K562 (cell line): ENCODE data around the gene C16orf95. TPM values are rescaled to one million over a fixed set of nuclear protein-coding genes. Genes with fewer than 3 reads are reported as not detected.

Source experiments
- ATAC-seq: fragments of 200-7000 bp; cut with Tn5 transposase; 3 replicates; pipeline ENCODE4 v1.9.1; 2020; ENCODE audit warnings: moderate library complexity
- BruUV-seq: library from RNA; stranded (reverse); fragments of 400-500 nt; replicated peaks from 2 replicates; lab custom pipeline; 2021; lab: Mats Ljungman, UMichigan
- CTCF ChIA-PET: fragments of 300-600 bp; formaldehyde crosslinking; extraction: SDS; loops from one replicate; lab custom pipeline; 2021; ENCODE audit warnings: low intra/inter-chr PET ratio; lab: Yijun Ruan, JAX
- POLR2A ChIA-PET: fragments of 300-600, 350-650 bp; sonication (Branson Sonifier 250); formaldehyde crosslinking; extraction: SDS; loops from one replicate; lab custom pipeline; 2021; ENCODE audit warnings: antibody characterized with exemption, inconsistent platforms; lab: Yijun Ruan, JAX
- DNase-seq, 4 experiments: peaks; one replicate each; pipeline versions ENCODE4 v3.0.0 to v3.0.0-alpha.2; 2011 to 2018; ENCODE audit warnings: low spot score in 3 of 4, mixed read lengths in 3 of 4; ENCODE audit errors: extremely low read depth in 1 of 4
- FAIRE-seq: peaks from 2 replicates; lab custom pipeline; 2011; peaks lifted over from hg19 to GRCh38; lab: Jason Lieb, UNC
- H2AFZ ChIP-seq: 2 replicates; pipeline ENCODE4 v1.6.0; 2011; ENCODE audit warnings: low read depth, low read length, control low read depth, inconsistent platforms
- H3K27ac ChIP-seq: fragments of 200-600 bp; 3 replicates; pipeline ENCODE4 v1.8.0; 2011; ENCODE audit warnings: low read depth, mild to moderate bottlenecking, control low read depth, inconsistent platforms, low read length, moderate library complexity, mixed read lengths; ENCODE audit errors: extremely low read depth
- H3K27me3 ChIP-seq, 2 experiments: fragments of 300-600 bp in 1 of 2; 2 replicates in 1 of 2; 3 replicates in 1 of 2; pipeline versions ENCODE4 v1.6.0 to v1.8.0; 2011; ENCODE audit warnings: inconsistent platforms in 2 of 2, low read length in 2 of 2, mild to moderate bottlenecking in 1 of 2, mixed read lengths in 1 of 2, moderate library complexity in 1 of 2; ENCODE audit not compliant: control insufficient read depth in 2 of 2, insufficient read depth in 2 of 2
- H3K36me3 ChIP-seq: fragments of 300-600 bp; 3 replicates; pipeline ENCODE4 v1.8.0; 2011; ENCODE audit warnings: mild to moderate bottlenecking, low read length, inconsistent platforms; ENCODE audit not compliant: control insufficient read depth, insufficient read depth
- H3K4me1 ChIP-seq, 2 experiments: fragments of 200-600 bp in 1 of 2; replicated peaks in 1 of 2; 2 replicates in 1 of 2; 3 replicates in 1 of 2; pipeline versions ENCODE4 v1.5.1 to v1.8.0; 2011; ENCODE audit warnings: inconsistent platforms in 2 of 2, low read length in 2 of 2, mild to moderate bottlenecking in 1 of 2, mixed read lengths in 1 of 2, moderate library complexity in 1 of 2; ENCODE audit not compliant: control insufficient read depth in 2 of 2, insufficient read depth in 2 of 2
- H3K4me2 ChIP-seq: 2 replicates; pipeline ENCODE4 v1.6.1; 2011; ENCODE audit warnings: low read length, control low read depth, inconsistent platforms, mixed read lengths; ENCODE audit not compliant: insufficient read depth
- H3K4me3 ChIP-seq: fragments of 200-600 bp; sonication (generic), shearing (Covaris generic); 2 replicates; pipeline ENCODE4 v1.5.1; 2016; ENCODE audit warnings: control low read depth, inconsistent platforms
- H3K79me2 ChIP-seq: fragments of 200-600 bp; 3 replicates; pipeline ENCODE4 v1.8.0; 2011; ENCODE audit warnings: low read length, inconsistent platforms; ENCODE audit not compliant: control insufficient read depth, insufficient read depth
- H3K9ac ChIP-seq, 2 experiments: 2 replicates each; pipeline versions ENCODE4 v1.6.0 to v1.6.1; 2011; ENCODE audit warnings: low read depth in 2 of 2, low read length in 2 of 2, control low read depth in 1 of 2, inconsistent platforms in 1 of 2, mild to moderate bottlenecking in 1 of 2, mixed read lengths in 1 of 2; ENCODE audit not compliant: insufficient read depth in 1 of 2
- H3K9me1 ChIP-seq: one replicate; pipeline ENCODE4 v1.6.0; 2011; ENCODE audit warnings: inconsistent platforms, mild to moderate bottlenecking, low read length, moderate library complexity; ENCODE audit not compliant: control insufficient read depth, insufficient read depth
- H3K9me3 ChIP-seq: replicated peaks from 2 replicates; pipeline ENCODE4 v1.5.1; 2011; ENCODE audit warnings: low read depth, low read length, inconsistent platforms; ENCODE audit not compliant: control insufficient read depth, insufficient read depth
- H4K20me1 ChIP-seq: replicated peaks from 2 replicates; pipeline ENCODE4 v1.6.1; 2011; ENCODE audit warnings: low read length, inconsistent platforms, mixed read lengths; ENCODE audit not compliant: control insufficient read depth, insufficient read depth
- NFE2 ChIP-seq: IDR thresholded peaks from 2 replicates; pipeline ENCODE4 v1.6.1; 2014; ENCODE audit warnings: antibody characterized with exemption, low read depth
- ZBTB5 ChIP-seq: fragments of 450-650 bp; IDR thresholded peaks from 2 replicates; pipeline ENCODE4 v1.6.1; 2017; ENCODE audit warnings: antibody characterized with exemption
- ZNF263 ChIP-seq: sonication (generic); formaldehyde crosslinking; IDR thresholded peaks from 2 replicates; pipeline ENCODE4 v1.8.0; 2022; ENCODE audit warnings: mild to moderate bottlenecking, missing genetic modification reagents, borderline replicate concordance
- ZNF311 ChIP-seq: fragments of 250-450 bp; sonication (Bioruptor Pico); IDR thresholded peaks from 2 replicates; pipeline ENCODE4 v1.4.0; 2020; ENCODE audit warnings: mild to moderate bottlenecking, moderate library complexity
- ZNF785 ChIP-seq: fragments of 250-450 bp; sonication (Bioruptor Pico); IDR thresholded peaks from 2 replicates; pipeline ENCODE4 v1.4.0; 2020; ENCODE audit warnings: mild to moderate bottlenecking
- WGBS: fragments of 100-300 bp; shearing (Covaris generic); methylation state at CpG from one replicate; pipeline ENCODE4 v1.1.6; 2016; ENCODE audit warnings: low coverage, mixed read lengths; ENCODE audit not compliant: insufficient coverage; ENCODE audit errors: missing lambda C conversion rate; 5-methylcytosine and 5-hydroxymethylcytosine counted together
- in situ Hi-C: fragments of 300-500 bp; cut with MboI; formaldehyde crosslinking; loops from 4 replicates; pipeline ENCODE4 v1.15.0; 2018; ENCODE audit warnings: inconsistent platforms, mixed read lengths
- intact Hi-C: fragments of 100-400 bp; cut with micrococcal nuclease; formaldehyde crosslinking; loops from 2 replicates; pipeline ENCODE4 v1.14.2; 2022
- polyA plus RNA-seq, 8 experiments: library from polyadenylated mRNA; depleted of rRNA in 4 of 8; stranded (reverse) in 5 of 8; unstranded in 3 of 8; fragments of >200 nt; fragmentation: Nextera tagmentation in 2 of 8; fragmentation: Illumina TruSeq in 1 of 8; extraction: Ambion mirVana in 2 of 8; extraction: Trizol in 1 of 8; gene quantifications; 2 replicates each; pipeline versions ENCODE4 v1.2.1 to v1.2.3, GENCODE V29; 2011 to 2014; ENCODE audit warnings: inconsistent platforms in 1 of 8, missing spikeins in 1 of 8
- total RNA-seq, 7 experiments: library from RNA; depleted of rRNA in 6 of 7; stranded (reverse); fragments of >200 nt in 6 of 7; fragmentation: Illumina TruSeq in 2 of 7; extraction: Trizol in 2 of 7; gene quantifications; 2 replicates each; pipeline versions ENCODE4 v1.2.1 to v1.2.3, GENCODE V29; 2011 to 2021; ENCODE audit warnings: low replicate concordance in 1 of 7

C16orf95 gene
- total and polyA plus RNA-seq, 9 of the 15 experiments (the other 6 are each of a cell fraction or from before 2014, with no cell fraction given), result 6.5 to 20.5 (median 9.4) TPM

DNA sequence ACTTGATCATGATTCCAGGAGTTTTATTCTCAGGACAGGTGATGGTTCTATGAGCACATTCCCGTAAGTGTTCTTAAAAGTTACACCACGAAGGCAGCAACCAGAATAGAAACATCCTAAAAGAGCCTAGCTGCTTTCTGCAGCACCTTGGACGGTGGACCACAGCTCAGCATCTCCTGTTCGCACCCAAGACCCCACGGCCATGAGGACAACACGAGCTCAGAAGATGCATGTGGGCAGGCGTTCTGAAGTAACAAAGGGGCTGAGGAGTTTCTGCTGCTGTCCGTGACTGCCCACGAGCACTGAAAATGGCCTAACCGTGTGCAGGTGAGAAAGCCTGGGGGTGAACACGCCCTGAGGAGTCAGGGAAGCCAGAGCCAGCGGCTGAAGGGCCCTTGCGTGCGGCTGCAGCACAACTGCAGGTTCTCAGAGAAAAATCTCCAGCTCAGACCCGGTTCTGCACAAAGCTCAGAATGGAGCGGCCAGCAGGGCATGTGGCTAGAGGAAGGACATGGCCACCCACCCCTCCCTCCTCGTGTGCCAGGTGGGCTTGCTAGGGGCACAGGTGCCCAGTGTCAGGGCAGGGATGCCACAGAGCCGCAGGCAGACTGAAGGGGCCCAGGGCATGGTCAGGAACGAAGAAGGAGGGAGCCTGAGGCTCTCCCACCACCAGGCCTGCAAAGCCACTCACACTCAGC lies 10.8 kb upstream of the C16orf95 start:
- WGBS, result 82% methylated on average over 18 of the region's 19 CpGs
- Histone ChIP-seq H3K9ac (no peak overlapping the region), H3K9me3 (no peaks in the 10 kb centered on the region)
- intact Hi-C loops, result loop anchor here (10.0 kb wide), 1 partner anchor 307 kb away; no protein-coding TSS in a partner anchor
- no peak for FAIRE-seq
- ATAC-seq, result no peak
- TF ChIP-seq ZNF263 (CRISPR knock-in tag) (no peak), ZNF311 (CRISPR knock-in tag) (no peak)
- TF ChIP-seq, all 486 proteins: peak for 0
- H3K4me1 ChIP-seq, result peaks cover 0 to 23% of the 10 kb centered on the region in 2 experiments; a peak in 2 of 5 replicates
- in situ Hi-C loops, result no loop called here
- peaks cover 11% of the 10 kb centered on the region; the same call in 1 of the 2 replicates for H4K20me1 ChIP-seq
- no peak overlapping the region for H3K4me2 ChIP-seq
- no peak overlapping the region for H2AFZ ChIP-seq
- no peak for DNase-seq
- no peaks in the 10 kb centered on the region for H3K27me3 ChIP-seq
- no peaks in the 10 kb centered on the region; the same call in 2 of the 3 replicates for H3K79me2 ChIP-seq
- H3K4me3 ChIP-seq, result no peak overlapping the region
- ChIA-PET CTCF (no interaction called here), POLR2A (interaction anchor here (0.7 to 1.6 kb wide), 4 partner anchors 21 to 67 kb away, joined by 3 to 6 read pairs (median 3); no protein-coding TSS in a partner anchor)
- peaks cover 55% of the 10 kb centered on the region; the same call in 2 of the 3 replicates for H3K36me3 ChIP-seq
- H3K9me1 ChIP-seq, result peaks cover 5% of the 10 kb centered on the region
- H3K27ac ChIP-seq, result no peak overlapping the region
- BruUV-seq, result no TSS peak

DNA sequence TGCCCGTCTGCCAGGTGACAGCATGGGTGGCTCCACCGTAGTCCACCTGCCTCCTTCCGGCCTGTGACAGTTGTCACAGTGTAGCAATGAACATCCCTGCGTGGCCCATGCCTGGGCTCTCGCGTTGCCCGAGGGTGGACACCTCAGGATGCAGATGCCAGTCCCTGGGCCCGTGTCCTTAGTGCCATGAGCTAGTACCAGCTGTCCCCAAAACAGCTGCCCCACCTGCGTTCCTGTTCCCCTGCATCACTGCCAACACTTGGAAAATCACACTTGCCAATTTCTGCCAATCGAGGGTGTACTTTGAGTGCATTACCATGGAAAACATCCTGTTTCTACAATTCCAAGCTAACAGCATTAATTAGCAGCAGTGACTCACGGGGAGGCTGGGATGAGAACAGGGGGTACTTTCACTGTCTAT lies 9.0 kb upstream of the C16orf95 start:
- ChIA-PET CTCF (no interaction called here), POLR2A (interaction anchor here (0.5 to 1.0 kb wide), 3 partner anchors 9 to 70 kb away, joined by 3 to 4 read pairs (median 4); partner anchors contain the start of gene C16orf95)
- WGBS, result 86% methylated on average over 11 of the region's 11 CpGs
- ATAC-seq, result no peak
- BruUV-seq, result no TSS peak
- H3K9me3 ChIP-seq, result no peaks in the 10 kb centered on the region
- H3K79me2 ChIP-seq, result no peaks in the 10 kb centered on the region; the same call in 2 of the 3 replicates
- H2AFZ ChIP-seq, result no peak overlapping the region
- H3K4me2 ChIP-seq, result no peak overlapping the region
- no peaks in the 10 kb centered on the region for H3K27me3 ChIP-seq
- peaks cover 5% of the 10 kb centered on the region for H3K9me1 ChIP-seq
- no peak for FAIRE-seq
- peaks cover 39% of the 10 kb centered on the region; the same call in 2 of the 3 replicates for H3K36me3 ChIP-seq
- no peak overlapping the region for H3K4me3 ChIP-seq
- H3K27ac ChIP-seq, result no peak overlapping the region
- peaks cover 11% of the 10 kb centered on the region; the same call in 1 of the 2 replicates for H4K20me1 ChIP-seq
- in situ Hi-C loops, result no loop called here
- no peak for DNase-seq
- TF ChIP-seq ZNF785 (no peak), ZBTB5 (no peak), NFE2 (no peak)
- H3K4me1 ChIP-seq, result peaks cover 0 to 31% of the 10 kb centered on the region in 2 experiments; a peak in 2 of 5 replicates
- intact Hi-C loops, result loop anchor here (10.0 kb wide), 1 partner anchor 309 kb away; no protein-coding TSS in a partner anchor
- H3K9ac ChIP-seq, result peak overlapping the region in 1 of 2 experiments; percentile 65; a peak in 1 of 4 replicates
